ENCODE measurements around the gene POMP.

The POMP gene, protein sequence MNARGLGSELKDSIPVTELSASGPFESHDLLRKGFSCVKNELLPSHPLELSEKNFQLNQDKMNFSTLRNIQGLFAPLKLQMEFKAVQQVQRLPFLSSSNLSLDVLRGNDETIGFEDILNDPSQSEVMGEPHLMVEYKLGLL

GRCh38 chr13:28658796-28659620, at the start of gene POMP:
Gene POMP, plus strand, starts transcription at chr13:28659130. Its CDS starts 55 bp downstream, at chr13:28659185.
- peak within 1 kb of the TSS; percentile 94 for H3K4me3 ChIP-seq (ENCODE audit: control insufficient read depth, low read depth, low read length)
- peak; percentile 83 for DNase-seq (ENCODE audit: low read depth)
- no peak for TF ChIP-seq CTCF (IDR thresholded peaks at IDR 0.05; ENCODE audit: control insufficient read depth, insufficient read depth, low read depth, low read length, missing control alignments)

GRCh38 chr13:28609381-28609780, 49.5 kb upstream of the POMP start:
- no peak for DNase-seq (ENCODE audit: low read depth)
- no peak overlapping the region for H3K4me3 ChIP-seq (ENCODE audit: control insufficient read depth, low read depth, low read length)
- no peak for TF ChIP-seq CTCF (IDR thresholded peaks at IDR 0.05; ENCODE audit: control insufficient read depth, insufficient read depth, low read depth, low read length, missing control alignments)

GRCh38 chr13:28609926-28610325, 49.0 kb upstream of the POMP start:
- peak; percentile 73 for DNase-seq (ENCODE audit: low read depth)
- H3K4me3 ChIP-seq (ENCODE audit: control insufficient read depth, low read depth, low read length) = no peak overlapping the region
- TF ChIP-seq CTCF (IDR thresholded peaks at IDR 0.05; ENCODE audit: control insufficient read depth, insufficient read depth, low read depth, low read length, missing control alignments) = no peak

- DNase-seq (ENCODE audit: low read depth) = no peak
- no peak overlapping the region for H3K4me3 ChIP-seq (ENCODE audit: control insufficient read depth, low read depth, low read length)
- no peak for TF ChIP-seq CTCF (IDR thresholded peaks at IDR 0.05; ENCODE audit: control insufficient read depth, insufficient read depth, low read depth, low read length, missing control alignments)
Measured at GRCh38 chr13:28610996-28611395, 47.9 kb upstream of the POMP start.

GRCh38 chr13:28611654-28612131, 47.2 kb upstream of the POMP start:
- no peak for DNase-seq (ENCODE audit: low read depth)
- no peak for TF ChIP-seq CTCF (IDR thresholded peaks at IDR 0.05; ENCODE audit: control insufficient read depth, insufficient read depth, low read depth, low read length, missing control alignments)
- no peak overlapping the region for H3K4me3 ChIP-seq (ENCODE audit: control insufficient read depth, low read depth, low read length)

- no peak for DNase-seq (ENCODE audit: low read depth)
- H3K4me3 ChIP-seq (ENCODE audit: control insufficient read depth, low read depth, low read length) = no peak overlapping the region
- TF ChIP-seq CTCF (IDR thresholded peaks at IDR 0.05; ENCODE audit: control insufficient read depth, insufficient read depth, low read depth, low read length, missing control alignments) = no peak
Measured at GRCh38 chr13:28613562-28613961, 45.4 kb upstream of the POMP start.

All from AG09309 (cell line).